Stimulated activated CD4-positive, alpha-beta T cell treated with anti-CD3 and anti-CD28 coated beads, Interleukin-1b, Interleukin-23, amount 100 ng/mL, for 4 hours (primary cell): ENCODE results near the gene ANGPT4.
"Not testable (repeated sequence)": the region's sequence is repeated elsewhere in the genome, so short reads cannot be mapped to it uniquely, and the experiment has no call there.

Source experiments
- DNase-seq, 2 donors: peaks; one replicate each; pipeline ENCODE4 v3.0.0-alpha.2; 2020; ENCODE audit warnings: low read depth in 2 of 2

ANGPT4 gene

DNA sequence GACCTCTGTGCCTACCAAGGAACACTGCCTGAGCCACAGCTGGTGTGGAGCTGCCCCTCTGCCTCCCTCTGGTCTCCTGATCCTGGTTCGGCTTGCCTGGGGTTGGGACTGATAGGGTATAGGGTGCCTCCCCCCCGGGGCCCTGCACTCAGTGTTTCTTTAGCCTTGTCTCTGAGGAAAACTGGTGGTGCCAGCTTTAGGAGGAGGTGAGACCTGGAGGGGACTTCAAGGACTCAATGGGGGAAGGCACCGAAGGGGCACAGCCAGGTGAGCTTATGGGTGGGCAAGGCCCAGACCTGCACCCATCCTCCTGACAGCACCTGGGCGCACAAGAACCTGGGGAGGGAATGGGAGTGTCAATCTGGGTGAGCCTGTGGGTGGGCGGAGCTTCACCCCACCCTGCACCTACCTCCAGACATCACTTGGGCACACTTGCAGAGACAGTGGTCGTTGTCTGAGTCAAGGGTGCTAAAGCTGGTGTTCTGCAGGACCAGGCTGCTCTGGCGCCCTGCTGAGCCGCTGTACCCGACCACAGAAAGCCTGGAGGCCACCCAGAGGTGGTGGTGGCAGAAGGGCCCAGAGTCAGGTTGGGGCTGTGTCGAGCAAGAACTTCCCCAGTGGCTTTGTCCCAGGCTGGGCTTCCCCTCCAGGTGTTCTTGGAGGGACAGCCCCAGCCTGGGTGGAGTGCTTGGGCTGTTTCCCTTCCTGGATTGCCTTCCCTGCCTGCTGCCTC, 42.1 kb downstream of the ANGPT4 start:
- no peak for DNase-seq

DNA sequence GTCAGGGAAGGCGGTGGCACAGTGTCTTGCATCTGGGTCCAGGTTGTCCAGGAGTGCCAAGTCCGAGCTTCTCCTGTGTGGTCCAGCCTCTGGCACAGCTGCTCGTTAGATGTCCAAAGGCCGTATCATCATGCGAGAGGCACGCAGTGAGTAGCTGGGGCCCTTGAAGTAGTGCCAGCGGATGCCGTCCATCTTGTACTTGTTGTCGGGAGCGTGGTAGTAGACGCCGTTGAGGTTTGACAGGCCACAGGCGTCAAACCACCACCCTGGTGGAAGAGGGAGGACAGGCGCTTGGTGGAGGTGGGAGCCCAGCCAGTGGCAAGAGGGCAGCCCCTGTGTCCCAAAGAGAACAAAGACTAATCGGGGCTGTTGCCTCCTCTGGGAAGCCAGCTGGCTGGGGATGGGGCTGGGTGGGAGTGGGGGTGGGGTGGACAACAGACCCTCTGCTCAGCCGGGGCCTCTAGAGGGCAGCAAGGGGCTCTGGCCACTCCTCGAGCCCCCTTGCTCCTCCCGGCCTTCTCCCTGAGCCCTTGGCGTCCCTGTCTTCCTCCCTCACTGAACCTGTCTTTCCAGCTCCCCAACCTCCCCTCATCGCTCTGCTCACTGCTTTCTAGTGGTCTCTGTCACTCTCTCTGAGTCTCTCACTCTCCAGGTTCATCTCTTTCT, 43.1 kb downstream of the ANGPT4 start:
- no peak for DNase-seq

DNA sequence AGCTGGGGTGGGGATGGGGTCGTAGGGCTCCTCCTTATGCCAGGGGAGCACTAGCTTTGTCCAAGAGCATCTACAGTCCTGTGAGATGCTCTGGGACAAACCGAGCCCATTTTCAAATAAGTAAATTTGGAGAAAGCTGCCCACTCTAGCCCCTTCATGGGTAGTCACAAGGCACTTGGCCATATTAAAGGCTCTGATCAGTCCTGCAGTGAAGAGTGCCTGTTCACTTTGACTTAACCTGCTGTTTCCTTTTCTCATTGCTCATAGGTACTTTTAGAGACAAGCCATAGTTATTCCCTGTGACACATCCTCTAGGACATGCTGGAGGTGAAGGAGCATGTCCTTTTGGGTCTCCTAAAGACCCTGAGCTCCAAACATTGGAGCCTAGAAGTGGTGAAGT, 44.2 kb downstream of the ANGPT4 start:
- no peak for DNase-seq

DNA sequence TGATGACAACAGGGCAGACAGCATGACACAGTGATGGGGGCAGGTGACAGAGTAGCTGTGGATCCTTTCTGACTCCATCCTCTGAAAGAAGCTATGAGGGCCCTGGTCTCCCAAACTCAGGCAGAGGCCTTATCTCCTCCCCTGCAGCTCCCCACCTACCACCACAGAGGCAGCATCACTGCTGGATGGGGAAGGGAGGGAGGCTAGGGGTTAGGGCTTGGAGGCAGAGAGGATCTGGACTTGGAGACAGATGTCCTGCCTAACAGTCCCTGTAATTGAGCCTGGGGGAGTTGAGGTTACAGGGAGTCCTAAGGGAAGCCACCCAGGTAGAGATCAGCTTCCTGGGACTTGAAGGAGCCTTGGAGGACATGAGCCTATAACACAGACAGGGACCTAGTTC, 44.7 kb downstream of the ANGPT4 start:
- DNase-seq, result no peak

DNA sequence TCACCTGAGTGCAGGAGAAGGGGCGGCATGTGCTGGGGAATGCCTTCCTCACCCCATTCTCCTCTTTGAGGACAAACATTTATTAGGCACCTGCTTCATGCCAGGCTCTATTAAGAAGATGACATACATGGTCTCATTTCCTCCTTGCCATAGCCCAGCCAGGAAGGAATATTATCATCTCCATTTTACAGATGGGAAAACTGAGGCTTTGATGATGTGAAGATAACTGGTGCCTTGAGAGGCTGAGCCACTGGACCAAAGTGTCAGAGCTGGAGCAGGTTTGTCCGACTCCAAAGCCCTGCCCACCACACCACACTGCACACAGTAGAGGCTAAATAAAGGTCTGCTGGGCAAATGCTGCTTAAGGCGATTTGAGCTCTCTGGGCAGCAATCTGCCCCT, 45.4 kb downstream of the ANGPT4 start:
- DNase-seq, result no peak

DNA sequence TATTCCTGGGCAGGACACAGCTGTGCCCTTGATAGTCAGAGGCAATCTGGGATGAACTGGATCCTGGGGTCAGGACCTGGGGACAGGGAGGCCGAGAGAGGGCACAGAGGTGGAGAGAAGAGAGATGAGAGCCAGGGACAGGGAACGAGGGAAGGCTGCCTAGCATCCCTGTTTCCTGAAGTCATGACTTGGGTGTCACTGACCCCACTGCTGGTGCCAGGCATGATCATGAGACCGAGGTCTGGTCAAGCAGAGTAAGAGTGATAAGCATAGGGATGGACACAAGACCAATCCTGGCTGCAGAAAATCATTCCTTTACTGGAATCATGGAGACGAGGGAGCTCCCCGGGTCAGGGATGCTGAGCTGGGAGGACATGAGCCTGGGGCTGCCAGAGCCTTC, 46.5 kb downstream of the ANGPT4 start:
- no peak for DNase-seq

DNA sequence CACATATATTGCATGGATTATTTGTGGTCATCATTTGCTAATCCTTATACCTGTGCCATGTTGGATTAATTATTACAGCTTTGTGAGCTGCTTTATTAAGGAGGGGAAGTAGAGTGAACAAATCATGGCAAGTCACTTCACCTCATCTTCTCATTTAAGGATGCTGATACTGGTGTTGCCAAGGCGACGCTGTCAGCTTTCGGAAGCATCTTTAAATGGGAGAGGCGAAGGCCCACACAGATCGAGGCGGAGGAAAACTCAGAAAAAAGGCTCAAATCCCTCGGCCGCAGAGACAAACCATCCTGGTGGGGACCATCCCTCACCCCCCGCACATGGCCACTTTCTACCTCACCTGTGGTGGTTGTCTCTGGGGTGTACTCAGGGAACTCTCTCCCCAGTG, 47.9 kb downstream of the ANGPT4 start:
- DNase-seq, result no peak

DNA sequence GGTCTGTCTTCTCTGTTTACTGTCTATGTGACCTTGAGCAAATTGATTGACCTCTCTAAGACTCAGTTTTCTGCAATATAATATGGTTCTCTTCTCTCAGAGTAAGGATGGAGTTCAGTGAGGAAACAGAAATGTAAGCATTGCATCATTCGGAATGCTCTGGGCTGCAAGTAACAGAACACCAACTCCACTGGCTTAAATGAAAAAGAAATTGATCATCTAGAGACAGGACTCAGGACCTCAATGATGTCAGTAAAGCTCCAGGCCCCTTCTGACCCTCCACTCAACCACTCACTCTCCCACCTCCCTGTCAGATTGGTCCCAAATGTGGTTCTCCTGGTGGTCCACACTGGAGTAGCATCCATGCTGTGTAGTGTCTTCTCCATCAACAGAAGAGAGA, 50.7 kb downstream of the ANGPT4 start:
- no peak for DNase-seq

DNA sequence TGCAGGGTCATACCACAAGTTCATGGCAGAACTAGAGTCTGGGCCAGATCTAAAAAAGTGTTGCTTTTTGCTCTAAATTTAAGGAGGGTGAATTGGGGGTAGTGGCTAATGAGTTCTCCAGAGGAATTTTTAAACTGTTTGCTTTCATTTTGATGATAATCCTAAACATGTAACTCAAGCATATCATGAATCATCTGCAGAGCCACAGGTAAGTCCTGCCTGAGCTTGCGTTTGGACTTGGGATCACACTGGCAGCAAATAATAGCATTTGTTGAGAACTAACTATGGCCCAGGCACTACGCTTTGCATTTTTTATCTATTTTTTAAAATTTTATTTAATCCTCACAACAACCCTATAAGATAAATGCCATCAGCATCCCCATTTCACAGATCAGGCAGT, 55.2 kb downstream of the ANGPT4 start:
- no peak for DNase-seq

DNA sequence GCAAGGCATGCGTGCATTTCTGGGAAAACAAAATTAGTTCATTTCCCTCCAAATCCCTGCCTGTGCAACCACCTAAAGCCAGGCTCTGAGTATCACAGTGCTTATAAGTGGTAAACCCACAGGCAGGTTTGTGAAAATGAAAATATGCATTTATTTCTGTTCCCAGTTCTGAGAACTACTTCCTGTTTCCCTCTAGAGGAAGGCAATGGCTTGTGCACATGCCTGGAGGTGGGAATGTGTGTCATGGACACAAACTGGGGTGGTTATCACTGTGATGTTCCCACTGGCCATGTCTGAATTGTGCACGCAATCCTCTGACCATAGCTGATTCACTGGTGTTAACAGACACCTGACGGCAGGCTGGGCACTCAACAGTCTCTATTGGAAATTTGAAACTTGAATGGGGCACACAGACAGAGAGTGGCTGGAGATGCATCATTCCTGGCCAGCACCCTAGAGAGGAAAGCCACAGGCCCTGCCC, 56.3 kb downstream of the ANGPT4 start:
- DNase-seq, result no peak

DNA sequence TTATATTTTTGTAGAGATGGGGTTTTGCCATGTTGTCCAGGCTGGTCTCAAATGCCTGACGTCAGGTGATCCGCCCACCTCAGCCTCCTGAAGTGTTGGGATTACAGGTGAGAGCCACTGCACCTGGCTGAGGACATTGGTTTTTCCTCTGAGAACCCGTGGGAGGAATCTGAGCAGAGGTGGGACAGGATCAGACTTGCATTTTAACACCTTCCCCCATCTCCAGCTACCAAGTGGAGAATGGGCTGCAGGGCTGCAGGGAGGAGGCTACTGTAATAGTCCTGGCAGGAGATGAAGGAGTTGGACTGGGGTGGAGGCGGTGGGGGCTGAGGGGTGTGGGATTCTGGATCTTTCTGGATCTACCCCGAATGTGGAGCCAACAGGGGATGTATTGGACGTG, 58.1 kb downstream of the ANGPT4 start:
- no peak for DNase-seq

DNA sequence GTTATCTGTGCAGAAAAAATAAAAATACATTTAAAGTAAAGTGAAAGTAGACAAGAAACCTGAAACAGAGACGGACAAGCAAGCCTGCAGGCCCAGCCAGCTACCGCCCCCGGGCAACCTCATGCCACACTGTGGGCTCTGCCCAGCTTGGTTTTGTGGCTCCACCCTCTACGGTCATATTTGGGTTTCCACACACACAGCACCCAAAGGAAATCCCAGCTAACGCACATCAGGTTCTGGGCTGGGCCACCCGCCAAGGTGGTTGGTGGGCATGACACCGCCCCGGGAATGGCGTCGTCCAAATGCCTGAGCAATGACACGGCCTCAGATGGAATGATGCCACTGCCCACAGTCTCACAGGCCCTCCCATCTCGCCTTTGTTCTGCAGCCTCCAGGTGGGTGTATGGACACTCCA, 59.8 kb downstream of the ANGPT4 start:
- DNase-seq, result peak in 1 of 2 donors; percentile 37

DNA sequence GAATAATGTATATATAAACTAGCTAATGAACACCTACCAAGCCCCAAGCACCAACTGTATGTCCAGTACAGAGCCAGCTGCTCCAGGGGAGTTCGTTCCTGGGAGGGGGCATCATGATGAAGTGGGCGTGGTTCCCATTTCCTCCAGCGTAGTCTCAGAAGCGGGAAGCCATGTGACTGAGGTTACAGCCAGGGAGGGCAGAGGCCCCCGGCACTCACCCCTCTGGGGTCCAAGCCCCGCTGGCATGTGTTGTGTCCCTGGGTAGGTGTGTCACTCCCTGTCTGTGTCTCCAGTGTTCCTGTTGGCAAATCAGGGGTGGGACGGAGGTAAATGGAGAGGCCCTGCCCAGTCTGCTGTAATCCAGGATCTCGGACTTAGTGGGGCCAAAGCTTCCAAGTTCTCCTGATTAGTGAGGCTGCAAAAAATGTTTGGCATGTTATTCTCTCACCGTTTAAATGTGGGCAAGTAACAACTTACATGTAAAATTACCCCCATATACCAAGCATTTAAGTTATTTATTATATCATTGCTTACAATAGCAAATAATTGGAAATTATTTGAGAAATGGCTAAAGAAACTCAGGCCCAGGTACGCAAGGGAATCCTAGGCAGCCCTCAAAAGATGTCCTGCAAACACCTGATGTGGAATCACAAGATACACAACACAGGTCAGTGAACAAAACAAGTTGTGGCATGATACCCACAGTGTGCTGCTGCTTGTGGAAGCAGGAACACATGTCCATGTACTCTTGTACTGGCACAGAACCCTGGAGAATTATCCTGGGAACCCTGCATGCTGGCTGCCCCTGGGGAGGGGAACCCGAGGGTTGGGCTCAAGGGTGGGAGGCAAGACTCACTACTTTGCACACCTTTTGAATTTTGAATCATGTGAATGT, 60.4 kb downstream of the ANGPT4 start:
- DNase-seq, result no peak

DNA sequence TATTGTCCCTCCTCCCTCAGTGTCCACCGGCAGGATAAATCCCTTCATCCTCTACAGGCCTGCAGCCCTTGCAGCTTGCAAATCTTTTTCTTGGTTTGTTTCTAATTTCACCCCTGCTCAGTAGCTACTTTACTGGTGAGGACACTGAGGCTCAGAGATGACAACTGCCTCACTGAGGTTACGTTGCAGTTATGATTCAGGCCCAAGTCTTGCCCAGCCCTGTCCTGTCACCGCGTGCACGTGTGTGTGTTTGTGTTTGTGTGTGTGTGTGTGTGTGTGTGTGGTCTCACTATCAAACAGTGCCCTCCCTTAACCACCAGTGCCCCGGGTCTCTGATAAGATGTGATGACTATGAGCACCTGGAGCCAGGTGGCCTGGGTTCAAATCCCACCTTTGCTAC, 61.5 kb downstream of the ANGPT4 start:
- DNase-seq, result no peak

DNA sequence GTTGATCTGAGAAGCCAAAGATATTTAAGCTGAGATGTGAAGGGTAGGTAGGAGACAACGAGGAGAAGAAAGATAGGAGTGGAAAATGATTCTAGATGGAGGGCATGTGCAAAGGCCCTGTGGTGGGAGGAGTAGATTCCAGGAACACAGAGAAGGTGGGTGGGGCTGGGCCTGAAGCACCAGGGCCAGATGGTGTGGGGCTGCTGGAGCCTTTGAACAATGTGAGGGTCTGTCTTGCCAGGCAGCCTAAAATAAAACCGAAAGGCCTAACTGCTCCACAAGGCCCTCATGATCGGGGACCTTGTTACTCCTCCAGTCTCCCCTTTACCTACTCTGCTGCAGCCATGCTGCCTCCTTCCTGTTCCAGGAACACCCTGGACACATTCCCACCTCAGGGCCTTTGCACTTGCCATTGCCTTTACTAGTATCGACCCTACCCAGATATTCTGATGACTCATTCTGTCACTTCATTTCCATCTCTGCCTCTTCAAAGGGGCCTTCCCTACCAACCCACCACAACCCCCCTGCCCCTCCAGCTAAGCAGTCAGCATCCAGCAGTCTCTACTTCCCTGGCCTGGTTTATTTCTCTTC, 62.6 kb downstream of the ANGPT4 start:
- no peak for DNase-seq

DNA sequence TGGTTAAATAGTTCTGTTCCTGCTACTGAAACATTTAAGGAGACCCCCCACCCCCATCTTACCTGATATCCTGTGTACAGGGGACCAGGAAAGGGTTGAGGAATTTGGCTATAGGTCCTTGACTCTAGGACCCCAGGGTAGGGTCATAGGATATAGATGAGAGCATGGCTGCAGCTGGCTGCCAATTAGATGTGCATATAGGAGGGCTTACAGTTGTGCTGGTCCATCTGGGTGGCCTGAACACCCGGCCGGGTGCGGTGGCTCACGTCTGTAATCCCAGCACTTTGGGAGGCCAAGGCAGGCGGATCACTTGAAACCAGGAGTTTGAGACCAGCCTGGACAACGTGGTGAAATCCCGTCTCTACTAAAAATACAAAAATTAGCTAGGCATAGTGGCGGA, 67.4 kb downstream of the ANGPT4 start:
- not testable (repeated sequence) for DNase-seq

DNA sequence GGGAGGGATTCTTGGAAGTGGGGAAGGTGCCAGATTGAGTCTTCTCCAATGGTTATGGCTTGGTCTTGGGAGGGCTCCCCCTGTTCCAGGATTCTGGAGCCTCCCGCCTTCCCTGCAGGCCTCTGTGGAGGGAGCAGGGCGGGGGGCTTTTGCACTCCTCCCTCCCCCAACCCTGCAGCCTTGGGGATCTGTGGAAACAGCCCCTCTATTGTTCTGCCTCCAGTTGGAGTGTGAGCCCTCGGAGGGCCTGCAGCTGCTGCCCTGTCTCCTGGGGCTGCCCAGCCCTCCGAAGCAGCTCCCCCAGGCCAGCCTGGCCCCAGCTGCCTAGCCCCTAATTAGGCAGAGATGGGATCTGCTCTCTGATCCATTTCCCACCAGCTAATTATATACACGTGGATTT, 67.9 kb downstream of the ANGPT4 start:
- DNase-seq, result no peak

DNA sequence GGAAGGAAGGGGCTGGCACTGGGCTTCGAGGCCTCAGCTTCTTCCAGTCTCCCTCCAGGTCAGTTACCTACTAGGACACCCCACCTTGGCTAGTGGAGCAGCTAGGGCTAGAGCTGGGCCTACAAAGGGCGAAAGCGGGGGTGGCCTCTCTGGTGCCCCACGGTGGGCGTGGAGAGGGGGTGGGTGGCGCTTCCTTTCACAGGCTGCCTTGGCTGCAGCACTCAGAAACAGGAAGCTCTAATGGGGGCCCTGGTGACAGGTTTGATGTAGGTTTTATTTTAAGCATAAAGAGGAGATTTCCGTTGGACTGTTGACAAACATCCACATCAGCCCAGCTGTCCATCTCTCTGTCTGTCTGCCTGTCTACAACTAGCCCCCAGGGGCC, 69.2 kb downstream of the ANGPT4 start:
- peak; percentile 31 to 37 for DNase-seq

DNA sequence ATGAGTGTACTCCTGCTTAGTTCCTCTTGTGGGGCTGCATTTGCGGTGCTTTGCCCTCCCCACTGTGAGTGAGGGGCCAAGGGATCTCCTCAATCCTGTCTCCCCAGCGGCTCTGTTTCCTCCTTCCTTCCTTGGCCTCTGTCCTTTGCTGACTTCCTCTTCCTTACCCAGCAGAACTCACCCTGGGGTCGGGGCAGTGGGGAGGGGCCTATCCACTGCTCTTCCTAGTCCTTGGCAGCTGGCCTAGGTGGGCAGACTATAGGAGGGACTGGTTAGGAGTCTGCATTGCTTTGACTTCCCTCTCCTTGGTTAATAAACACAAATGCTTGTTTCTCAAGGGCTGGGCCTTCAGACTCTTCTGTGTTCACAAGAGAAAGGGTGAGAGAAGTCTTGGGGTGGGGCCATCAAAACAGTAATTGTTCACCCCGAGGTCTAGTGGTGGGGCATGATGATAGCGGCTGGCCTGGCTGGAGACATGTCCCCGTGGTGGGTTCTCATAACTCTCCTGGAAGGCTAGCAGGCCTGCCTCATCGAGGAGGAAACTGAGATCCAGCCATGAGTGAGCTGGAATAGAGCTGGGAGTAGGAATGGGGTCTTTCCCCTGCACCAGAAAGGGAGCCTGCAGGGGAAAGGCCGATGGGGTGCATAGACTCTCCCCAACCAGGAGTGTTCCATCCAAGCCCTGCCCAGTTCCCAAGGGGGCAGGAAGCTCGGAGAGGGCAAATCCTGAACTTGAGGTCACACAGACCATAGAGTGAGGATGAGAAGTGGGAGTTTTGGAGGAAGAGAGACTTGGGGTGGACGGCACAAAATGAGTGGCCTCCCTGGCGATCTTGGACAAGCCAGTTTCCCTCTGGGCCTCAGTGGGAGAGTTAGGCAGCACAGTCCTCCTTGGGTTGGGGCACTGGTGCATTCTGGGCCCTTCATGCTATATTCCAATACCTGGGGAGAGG, 69.9 kb downstream of the ANGPT4 start:
- DNase-seq, result no peak

DNA sequence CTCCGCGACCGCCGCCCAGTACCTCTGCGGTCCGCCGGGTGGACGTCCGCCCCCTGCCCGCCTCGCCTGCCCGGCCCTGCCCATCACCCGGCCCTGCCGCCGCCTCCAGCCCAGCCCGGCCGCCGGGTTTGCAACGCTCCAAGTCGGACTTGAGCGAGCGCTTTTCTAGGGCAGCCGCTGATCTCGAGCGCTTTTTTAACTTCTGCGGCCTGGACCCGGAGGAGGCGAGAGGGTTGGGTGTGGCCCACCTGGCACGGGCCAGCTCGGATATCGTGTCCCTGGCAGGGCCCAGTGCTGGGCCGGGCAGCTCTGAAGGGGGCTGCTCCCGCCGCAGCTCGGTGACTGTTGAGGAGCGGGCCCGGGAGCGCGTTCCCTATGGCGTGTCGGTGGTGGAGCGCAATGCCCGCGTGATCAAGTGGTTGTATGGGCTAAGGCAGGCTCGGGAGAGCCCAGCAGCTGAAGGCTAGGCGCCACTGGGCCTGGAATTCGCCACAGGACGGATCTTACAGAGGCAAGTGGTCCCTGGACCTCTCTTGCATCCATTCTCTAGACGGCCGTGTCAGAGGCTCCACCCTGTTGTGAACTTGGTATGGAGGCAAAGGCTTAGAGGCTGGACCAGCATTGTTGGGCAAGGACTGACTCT, 70.8 kb downstream of the ANGPT4 start:
- DNase-seq, result no peak
